ENCODE results near the gene DTYMK. TPM values are rescaled to one million over a fixed set of nuclear protein-coding genes. Genes with fewer than 3 reads are reported as not detected.

DTYMK gene
- total and polyA plus RNA-seq, 2 of the 8 experiments (the other 6 are each of a cell fraction or from before 2014, with no cell fraction given) = 58.3 to 69.9 TPM

GRCh38 chr2:241726459-241726858 is 39.8 kb upstream of the DTYMK start:
- H2BK15ac ChIP-seq (ENCODE audit: low read length) = no peak overlapping the region
- H3K4me2 ChIP-seq (ENCODE audit: insufficient read depth in 1 of 2, low read depth in 2 of 2, low read length in 2 of 2) = no peak overlapping the region
- peaks cover 0 to 27% (median 20%) of the 10 kb centered on the region in 4 experiments; a peak in 6 of 8 replicates for H3K36me3 ChIP-seq (ENCODE audit: control insufficient read depth in 2 of 4, insufficient read depth in 4 of 4, low read length in 3 of 4)
- H3K14ac ChIP-seq (ENCODE audit: insufficient read length) = no peak overlapping the region
- TF ChIP-seq EZH2 (IDR thresholded peaks at IDR 0.05; ENCODE audit: low read depth, low read length, severe bottlenecking) (no peak), RAD21 (IDR thresholded peaks at IDR 0.05 in 1 of 2, conservative IDR thresholded peaks at IDR 0.05 in 1 of 2; ENCODE audit: low read depth in 2 of 2, low read length in 2 of 2) (no peak), TEAD4 (IDR thresholded peaks at IDR 0.05; ENCODE audit: low read depth, low read length) (no peak), EP300 (IDR thresholded peaks at IDR 0.05; ENCODE audit: borderline replicate concordance in 1 of 2, low read depth in 2 of 2, low read length in 2 of 2) (no peak), POLR2A (IDR thresholded peaks at IDR 0.05; ENCODE audit: control extremely low read depth in 1 of 2, low read depth in 2 of 2, low read length in 2 of 2) (no peak), TBP (IDR thresholded peaks at IDR 0.05; ENCODE audit: low read depth, low read length) (no peak), RFX5 (IDR thresholded peaks at IDR 0.05; ENCODE audit: borderline replicate concordance, low read depth, low read length) (no peak), HDAC2 (IDR thresholded peaks at IDR 0.05; ENCODE audit: borderline replicate concordance in 1 of 2, low read depth in 2 of 2, low read length in 2 of 2) (no peak), TAF7 (optimal IDR thresholded peaks at IDR 0.05; ENCODE audit: borderline replicate concordance, low read depth, low read length) (no peak), SIN3A (conservative IDR thresholded peaks at IDR 0.05 in 1 of 2, IDR thresholded peaks at IDR 0.05 in 1 of 2; ENCODE audit: low read depth in 1 of 2, low read length in 2 of 2) (no peak)
- no peak overlapping the region for H4K8ac ChIP-seq (ENCODE audit: extremely low read depth, insufficient read depth, low read length)
- no peak overlapping the region for H4K5ac ChIP-seq (ENCODE audit: insufficient read length, low read depth, low read length)
- peaks cover 1 to 3% of the 10 kb centered on the region in 2 experiments for H4K20me1 ChIP-seq (replicated peaks in 1 of 2; ENCODE audit: control insufficient read depth in 1 of 2, insufficient read depth in 2 of 2, low read length in 2 of 2)
- no peak overlapping the region for H3K18ac ChIP-seq (ENCODE audit: extremely low read depth, low read length)
- no peak overlapping the region for H2AFZ ChIP-seq (ENCODE audit: low read length)
- peaks cover 12 to 16% of the 10 kb centered on the region in 2 experiments for H3K9me3 ChIP-seq (ENCODE audit: insufficient read depth in 2 of 2, low read depth in 1 of 2, low read length in 1 of 2)
- H2BK12ac ChIP-seq (ENCODE audit: low read depth, low read length) = no peak overlapping the region
- no peak overlapping the region for H4K91ac ChIP-seq (replicated peaks; ENCODE audit: insufficient read length, low read length)
- H3K4me1 ChIP-seq (replicated peaks in 1 of 4; ENCODE audit: control insufficient read depth in 3 of 4, insufficient read depth in 4 of 4, low read length in 3 of 4) = no peaks in the 10 kb centered on the region
- H2BK5ac ChIP-seq (ENCODE audit: low read depth, low read length) = no peak overlapping the region
- no peak overlapping the region for H3K56ac ChIP-seq (replicated peaks; ENCODE audit: insufficient read length, low read depth, low read length)
- CTCF ChIA-PET (ENCODE audit: partially characterized antibody) = interaction anchor here (1.1 to 2.8 kb wide), 5 partner anchors 7 to 153 kb away, joined by 3 to 28 read pairs (median 6); partner anchors contain the start of gene D2HGDH
- no peak overlapping the region for H2BK120ac ChIP-seq (replicated peaks; ENCODE audit: low read depth, low read length)
- no peak overlapping the region for H2BK20ac ChIP-seq (ENCODE audit: low read length)
- DNase-seq (ENCODE audit: low read depth in 1 of 2, low spot score in 2 of 2) (no peak), FAIRE-seq (no peak)
- no peak overlapping the region for H3K4me3 ChIP-seq (ENCODE audit: extremely low read depth in 1 of 4, insufficient read depth in 2 of 4, low read depth in 3 of 4, low read length in 4 of 4)
- H3K9ac ChIP-seq (replicated peaks in 1 of 4; ENCODE audit: extremely low read depth in 1 of 4, low read depth in 3 of 4, low read length in 3 of 4) = no peak overlapping the region
- no peak overlapping the region for H3K23ac ChIP-seq (ENCODE audit: insufficient read length)
- no peak overlapping the region for H3K27ac ChIP-seq (ENCODE audit: low read depth, low read length)
- H3K27me3 ChIP-seq (replicated peaks in 1 of 4; ENCODE audit: control insufficient read depth in 3 of 4, extremely low read depth in 1 of 4, insufficient read depth in 3 of 4, low read length in 3 of 4) = no peaks in the 10 kb centered on the region
- H2AK5ac ChIP-seq (ENCODE audit: low read depth, low read length) = no peak overlapping the region
- 93% methylated on average over 14 of the region's 16 CpGs; no CpG with 5 or more reads in 1 of the 2 experiments for WGBS, 2 experiments (ENCODE audit: extremely low coverage in 1 of 2, insufficient coverage in 1 of 2, insufficient read length in 1 of 2, insufficient replicate concordance in 2 of 2, low coverage in 1 of 2, low lambda C conversion rate in 2 of 2, missing lambda C conversion rate in 1 of 2)
- H3K79me2 ChIP-seq (ENCODE audit: control insufficient read depth in 1 of 2, insufficient read depth in 2 of 2, low read length in 2 of 2) = no peaks in the 10 kb centered on the region
- POLR2A ChIA-PET (ENCODE audit: partially characterized antibody) = interaction anchor here (0.7 to 10.7 kb wide), 6 partner anchors 9 to 82 kb away, joined by 3 to 64 read pairs (median 4); partner anchors contain the start of gene ING5
- no peaks in the 10 kb centered on the region for H3K23me2 ChIP-seq (ENCODE audit: low read depth, low read length)
- H3K4ac ChIP-seq (replicated peaks; ENCODE audit: insufficient read length, low read depth, low read length) = no peak overlapping the region
- peaks cover 2% of the 10 kb centered on the region; the same call in 1 of the 2 replicates for H3K79me1 ChIP-seq (ENCODE audit: low read depth, low read length)
